GM12878 (cell line): ENCODE results near the gene BIRC7. TPM values are rescaled to one million over a fixed set of nuclear protein-coding genes. Genes with fewer than 3 reads are reported as not detected.
A peak's percentile ranks its signal among the peaks of the same experiment; 100 is the strongest.

ENCODE experiments used
- ATAC-seq: fragments of 200-7000 bp; cut with Tn5 transposase; 3 replicates; pipeline ENCODE4 v1.9.1; 2020; ENCODE audit warnings: mild to moderate bottlenecking, moderate library complexity
- BruUV-seq: library from RNA; stranded (reverse); fragments of 400-500 nt; replicated peaks from 2 replicates; lab custom pipeline; 2021; lab: Mats Ljungman, UMichigan
- CTCF ChIA-PET: fragments of 300-600 bp; sonication (Branson Sonifier 250); formaldehyde crosslinking; extraction: SDS; loops from one replicate; lab custom pipeline; 2021; ENCODE audit warnings: inconsistent platforms; lab: Yijun Ruan, JAX
- POLR2A ChIA-PET: fragments of 350-600 bp; formaldehyde crosslinking; extraction: SDS; loops from one replicate; lab custom pipeline; 2021; ENCODE audit warnings: inconsistent platforms; lab: Charles Lee
- RAD21 ChIA-PET: fragments of 300-600 bp; sonication (Branson Sonifier 250); formaldehyde crosslinking; loops from one replicate; lab custom pipeline; 2023; ENCODE audit warnings: antibody characterized with exemption; ENCODE audit not compliant: unreplicated experiment; lab: Charles Lee
- SMC1A ChIA-PET: fragments of 300-600 bp; sonication (Branson Sonifier 250); formaldehyde crosslinking; loops from one replicate; lab custom pipeline; 2023; ENCODE audit not compliant: unreplicated experiment, uncharacterized antibody; lab: Charles Lee
- DNase-seq: peaks from one replicate; pipeline ENCODE4 v3.0.0-alpha.2; 2011; ENCODE audit warnings: low read depth, low spot score
- FAIRE-seq: peaks from 3 replicates; lab custom pipeline; 2011; peaks lifted over from hg19 to GRCh38; lab: Jason Lieb, UNC
- H2AFZ ChIP-seq: 2 replicates; pipeline ENCODE4 v1.6.0; 2011; ENCODE audit warnings: low read depth, low read length, control low read depth; ENCODE audit not compliant: control insufficient read depth
- H3K27ac ChIP-seq: 2 replicates; pipeline ENCODE4 v1.5.1; 2011; ENCODE audit warnings: control low read depth; ENCODE audit not compliant: control insufficient read depth, insufficient read depth
- H3K27me3 ChIP-seq, 2 experiments: replicated peaks in 1 of 2; 2 replicates each; pipeline versions ENCODE4 v1.6.0 to v1.6.1; 2011; ENCODE audit warnings: low read length in 1 of 2; ENCODE audit not compliant: control insufficient read depth in 2 of 2, insufficient read depth in 2 of 2
- H3K36me3 ChIP-seq, 2 experiments: 2 replicates each; pipeline ENCODE4 v1.5.1; 2011; ENCODE audit warnings: low read length in 1 of 2; ENCODE audit not compliant: control insufficient read depth in 2 of 2, insufficient read depth in 2 of 2
- H3K4me1 ChIP-seq: 2 replicates; pipeline ENCODE4 v1.6.1; 2011; ENCODE audit warnings: mild to moderate bottlenecking, low read length, moderate library complexity, mixed read lengths; ENCODE audit not compliant: control insufficient read depth, insufficient read depth
- H3K4me2 ChIP-seq: 2 replicates; pipeline ENCODE4 v1.6.0; 2011; ENCODE audit warnings: control low read depth; ENCODE audit not compliant: control insufficient read depth, insufficient read depth
- H3K4me3 ChIP-seq: fragments of 200-600 bp; sonication (generic); 2 replicates; pipeline ENCODE4 v1.5.1; 2016
- H3K79me2 ChIP-seq: 2 replicates; pipeline ENCODE4 v1.6.0; 2011; ENCODE audit warnings: low read length; ENCODE audit not compliant: control insufficient read depth, insufficient read depth
- H3K9ac ChIP-seq: 2 replicates; pipeline ENCODE4 v1.8.0; 2011; ENCODE audit warnings: low read length, control low read depth, mixed read lengths; ENCODE audit not compliant: control insufficient read depth, insufficient read depth
- H3K9me3 ChIP-seq: replicated peaks from 3 replicates; pipeline ENCODE4 v1.5.1; 2011; ENCODE audit warnings: mild to moderate bottlenecking, low read length; ENCODE audit not compliant: control insufficient read depth, insufficient read depth
- H4K20me1 ChIP-seq: 2 replicates; pipeline ENCODE4 v1.6.0; 2011; ENCODE audit not compliant: control insufficient read depth, insufficient read depth
- DPF2 ChIP-seq: fragments of 450-650 bp; IDR thresholded peaks from 2 replicates; pipeline ENCODE4 v1.6.1; 2017; ENCODE audit warnings: mild to moderate bottlenecking
- ETV6 ChIP-seq, 2 experiments: fragments of 450-650 bp in 1 of 2; IDR thresholded peaks in 1 of 2; conservative IDR thresholded peaks in 1 of 2; 2 replicates each; pipeline ENCODE4 v1.6.1; 2014; ENCODE audit warnings: antibody characterized with exemption in 1 of 2, borderline replicate concordance in 1 of 2, low read depth in 1 of 2, mild to moderate bottlenecking in 1 of 2, moderate library complexity in 1 of 2
- POLR2A ChIP-seq: IDR thresholded peaks from 2 replicates; pipeline ENCODE4 v1.6.1; 2011; ENCODE audit warnings: low read depth, mild to moderate bottlenecking, low read length
- POLR2AphosphoS5 ChIP-seq: IDR thresholded peaks from 2 replicates; pipeline ENCODE4 v1.6.1; 2011; ENCODE audit warnings: mild to moderate bottlenecking, low read length, inconsistent platforms
- ZNF24 ChIP-seq: fragments of 450-650 bp; IDR thresholded peaks from 2 replicates; pipeline ENCODE4 v1.6.1; 2017; ENCODE audit warnings: antibody characterized with exemption, mild to moderate bottlenecking
- WGBS: methylation state at CpG from one replicate; pipeline ENCODE4 v1.1.6; 2016; ENCODE audit warnings: low lambda C conversion rate; ENCODE audit not compliant: insufficient replicate concordance, insufficient coverage; ENCODE audit errors: missing lambda C conversion rate; 5-methylcytosine and 5-hydroxymethylcytosine counted together
- in situ Hi-C: fragments of 300-500 bp; cut with MboI; formaldehyde crosslinking; loops from 9 replicates; pipeline ENCODE4 v1.14.3; 2018; ENCODE audit warnings: mixed read lengths
- intact Hi-C: fragments of 100-400 bp; cut with micrococcal nuclease; formaldehyde crosslinking; loops from one replicate; pipeline ENCODE4 v1.14.2; 2022; ENCODE audit not compliant: unreplicated experiment
- polyA plus RNA-seq, 11 experiments: library from polyadenylated mRNA; depleted of rRNA in 4 of 11; unstranded in 6 of 11; stranded (reverse) in 5 of 11; fragments of >200 nt; fragmentation: Nextera tagmentation in 4 of 11; fragmentation: Illumina TruSeq in 1 of 11; extraction: Ambion mirVana in 4 of 11; extraction: Trizol in 1 of 11; gene quantifications; 1 replicate in 1 of 11; 2 replicates in 10 of 11; pipeline versions ENCODE4 v1.2.1 to v1.2.3, GENCODE V29; 2011 to 2016; ENCODE audit warnings: inconsistent platforms in 2 of 11, missing spikeins in 2 of 11, low read depth in 1 of 11
- total RNA-seq, 4 experiments: library from RNA; depleted of rRNA in 3 of 4; stranded (reverse); fragments of >200 nt in 3 of 4; fragmentation: Illumina TruSeq in 1 of 4; extraction: Trizol in 1 of 4; gene quantifications; 2 replicates each; pipeline versions ENCODE4 v1.2.1 to v1.2.3, GENCODE V29; 2013 to 2021
- TF ChIP-seq, protein P1 (sequence below): fragments of 450-650 bp; IDR thresholded peaks from 2 replicates; pipeline ENCODE4 v1.6.1; 2014; ENCODE audit warnings: mild to moderate bottlenecking
- TF ChIP-seq, protein P2 (sequence below): fragments of 150-350 bp; IDR thresholded peaks from 2 replicates; pipeline ENCODE4 v1.6.1; 2016; ENCODE audit warnings: low read depth, low read length
- TF ChIP-seq, protein P3 (sequence below): IDR thresholded peaks from 2 replicates; pipeline ENCODE4 v1.6.1; 2012; ENCODE audit warnings: low read depth, low read length, improper control_type of control experiment
- TF ChIP-seq, protein P4 (sequence below): fragments of 450-650 bp; formaldehyde crosslinking; IDR thresholded peaks from 2 replicates; pipeline ENCODE4 v1.5.0; 2022; ENCODE audit warnings: mild to moderate bottlenecking, missing genetic modification characterization

The BIRC7 gene
- total and polyA plus RNA-seq, 10 of the 15 experiments (the other 5 are each of a cell fraction or from before 2014, with no cell fraction given): 0.31 TPM; not detected in 9

DNA sequence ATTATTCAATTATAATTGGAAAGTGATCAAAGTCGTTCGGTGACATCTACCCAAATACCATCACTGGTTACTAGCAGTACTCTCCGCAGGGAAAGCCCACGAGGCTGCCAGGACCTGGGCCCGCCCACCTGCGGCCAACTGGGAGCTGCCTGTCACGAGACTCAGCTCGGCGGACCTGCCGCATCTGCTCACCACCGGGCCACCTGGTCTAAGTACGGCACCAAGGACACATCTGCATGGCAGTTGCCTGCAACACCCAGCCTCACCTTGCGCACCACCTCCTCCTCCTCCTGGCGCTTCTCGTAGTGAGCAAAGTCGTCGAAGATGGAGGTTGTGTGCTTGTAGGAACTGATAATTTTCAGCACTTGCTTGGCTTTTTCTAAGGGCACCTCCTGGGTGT, 33.7 kb upstream of the BIRC7 start:
- no peak overlapping the region for H3K27ac ChIP-seq
- H4K20me1 ChIP-seq: peaks cover 8% of the 10 kb centered on the region
- no peaks in the 10 kb centered on the region for H3K27me3 ChIP-seq
- peaks cover 9% of the 10 kb centered on the region for H3K79me2 ChIP-seq
- H2AFZ ChIP-seq: no peak overlapping the region
- no peak overlapping the region for H3K4me3 ChIP-seq
- intact Hi-C loops: no loop called here
- ChIA-PET RAD21 (no interaction called here), SMC1A (no interaction called here), POLR2A (no interaction called here), CTCF (no interaction called here)
- BruUV-seq: no TSS peak
- ATAC-seq (no peak), FAIRE-seq (no peak), DNase-seq (no peak)
- H3K4me1 ChIP-seq: no peaks in the 10 kb centered on the region
- H3K9me3 ChIP-seq: no peaks in the 10 kb centered on the region
- TF ChIP-seq POLR2A (peak; percentile 61), ETV6 (conservative IDR thresholded peaks at IDR 0.05 in 1 of 2, IDR thresholded peaks at IDR 0.05 in 1 of 2; ENCODE audit: borderline replicate concordance in 1 of 2, low read depth in 1 of 2) (no peak), POLR2AphosphoS5 (0 out of 2 replicates have a peak, but pooled peaks have one; percentile 22), ZNF24 (no peak), DPF2 (no peak)
- TF ChIP-seq, protein P1, sequence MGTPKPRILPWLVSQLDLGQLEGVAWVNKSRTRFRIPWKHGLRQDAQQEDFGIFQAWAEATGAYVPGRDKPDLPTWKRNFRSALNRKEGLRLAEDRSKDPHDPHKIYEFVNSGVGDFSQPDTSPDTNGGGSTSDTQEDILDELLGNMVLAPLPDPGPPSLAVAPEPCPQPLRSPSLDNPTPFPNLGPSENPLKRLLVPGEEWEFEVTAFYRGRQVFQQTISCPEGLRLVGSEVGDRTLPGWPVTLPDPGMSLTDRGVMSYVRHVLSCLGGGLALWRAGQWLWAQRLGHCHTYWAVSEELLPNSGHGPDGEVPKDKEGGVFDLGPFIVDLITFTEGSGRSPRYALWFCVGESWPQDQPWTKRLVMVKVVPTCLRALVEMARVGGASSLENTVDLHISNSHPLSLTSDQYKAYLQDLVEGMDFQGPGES: no peak
- TF ChIP-seq, protein P2, sequence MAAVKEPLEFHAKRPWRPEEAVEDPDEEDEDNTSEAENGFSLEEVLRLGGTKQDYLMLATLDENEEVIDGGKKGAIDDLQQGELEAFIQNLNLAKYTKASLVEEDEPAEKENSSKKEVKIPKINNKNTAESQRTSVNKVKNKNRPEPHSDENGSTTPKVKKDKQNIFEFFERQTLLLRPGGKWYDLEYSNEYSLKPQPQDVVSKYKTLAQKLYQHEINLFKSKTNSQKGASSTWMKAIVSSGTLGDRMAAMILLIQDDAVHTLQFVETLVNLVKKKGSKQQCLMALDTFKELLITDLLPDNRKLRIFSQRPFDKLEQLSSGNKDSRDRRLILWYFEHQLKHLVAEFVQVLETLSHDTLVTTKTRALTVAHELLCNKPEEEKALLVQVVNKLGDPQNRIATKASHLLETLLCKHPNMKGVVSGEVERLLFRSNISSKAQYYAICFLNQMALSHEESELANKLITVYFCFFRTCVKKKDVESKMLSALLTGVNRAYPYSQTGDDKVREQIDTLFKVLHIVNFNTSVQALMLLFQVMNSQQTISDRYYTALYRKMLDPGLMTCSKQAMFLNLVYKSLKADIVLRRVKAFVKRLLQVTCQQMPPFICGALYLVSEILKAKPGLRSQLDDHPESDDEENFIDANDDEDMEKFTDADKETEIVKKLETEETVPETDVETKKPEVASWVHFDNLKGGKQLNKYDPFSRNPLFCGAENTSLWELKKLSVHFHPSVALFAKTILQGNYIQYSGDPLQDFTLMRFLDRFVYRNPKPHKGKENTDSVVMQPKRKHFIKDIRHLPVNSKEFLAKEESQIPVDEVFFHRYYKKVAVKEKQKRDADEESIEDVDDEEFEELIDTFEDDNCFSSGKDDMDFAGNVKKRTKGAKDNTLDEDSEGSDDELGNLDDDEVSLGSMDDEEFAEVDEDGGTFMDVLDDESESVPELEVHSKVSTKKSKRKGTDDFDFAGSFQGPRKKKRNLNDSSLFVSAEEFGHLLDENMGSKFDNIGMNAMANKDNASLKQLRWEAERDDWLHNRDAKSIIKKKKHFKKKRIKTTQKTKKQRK: no peak
- TF ChIP-seq, protein P3, sequence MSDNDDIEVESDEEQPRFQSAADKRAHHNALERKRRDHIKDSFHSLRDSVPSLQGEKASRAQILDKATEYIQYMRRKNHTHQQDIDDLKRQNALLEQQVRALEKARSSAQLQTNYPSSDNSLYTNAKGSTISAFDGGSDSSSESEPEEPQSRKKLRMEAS: no peak
- TF ChIP-seq, protein P4, sequence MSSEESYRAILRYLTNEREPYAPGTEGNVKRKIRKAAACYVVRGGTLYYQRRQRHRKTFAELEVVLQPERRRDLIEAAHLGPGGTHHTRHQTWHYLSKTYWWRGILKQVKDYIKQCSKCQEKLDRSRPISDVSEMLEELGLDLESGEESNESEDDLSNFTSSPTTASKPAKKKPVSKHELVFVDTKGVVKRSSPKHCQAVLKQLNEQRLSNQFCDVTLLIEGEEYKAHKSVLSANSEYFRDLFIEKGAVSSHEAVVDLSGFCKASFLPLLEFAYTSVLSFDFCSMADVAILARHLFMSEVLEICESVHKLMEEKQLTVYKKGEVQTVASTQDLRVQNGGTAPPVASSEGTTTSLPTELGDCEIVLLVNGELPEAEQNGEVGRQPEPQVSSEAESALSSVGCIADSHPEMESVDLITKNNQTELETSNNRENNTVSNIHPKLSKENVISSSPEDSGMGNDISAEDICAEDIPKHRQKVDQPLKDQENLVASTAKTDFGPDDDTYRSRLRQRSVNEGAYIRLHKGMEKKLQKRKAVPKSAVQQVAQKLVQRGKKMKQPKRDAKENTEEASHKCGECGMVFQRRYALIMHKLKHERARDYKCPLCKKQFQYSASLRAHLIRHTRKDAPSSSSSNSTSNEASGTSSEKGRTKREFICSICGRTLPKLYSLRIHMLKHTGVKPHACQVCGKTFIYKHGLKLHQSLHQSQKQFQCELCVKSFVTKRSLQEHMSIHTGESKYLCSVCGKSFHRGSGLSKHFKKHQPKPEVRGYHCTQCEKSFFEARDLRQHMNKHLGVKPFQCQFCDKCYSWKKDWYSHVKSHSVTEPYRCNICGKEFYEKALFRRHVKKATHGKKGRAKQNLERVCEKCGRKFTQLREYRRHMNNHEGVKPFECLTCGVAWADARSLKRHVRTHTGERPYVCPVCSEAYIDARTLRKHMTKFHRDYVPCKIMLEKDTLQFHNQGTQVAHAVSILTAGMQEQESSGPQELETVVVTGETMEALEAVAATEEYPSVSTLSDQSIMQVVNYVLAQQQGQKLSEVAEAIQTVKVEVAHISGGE (CRISPR knock-in tag): no peak
- H3K9ac ChIP-seq: no peak overlapping the region
- no peak overlapping the region for H3K4me2 ChIP-seq
- peaks cover 18 to 37% of the 10 kb centered on the region in 2 experiments for H3K36me3 ChIP-seq
- 92% methylated on average over 17 of the region's 17 CpGs for WGBS
- in situ Hi-C loops: no loop called here
